Measurements from ENCODE around the gene FBXW4.

FBXW4 gene

DNA sequence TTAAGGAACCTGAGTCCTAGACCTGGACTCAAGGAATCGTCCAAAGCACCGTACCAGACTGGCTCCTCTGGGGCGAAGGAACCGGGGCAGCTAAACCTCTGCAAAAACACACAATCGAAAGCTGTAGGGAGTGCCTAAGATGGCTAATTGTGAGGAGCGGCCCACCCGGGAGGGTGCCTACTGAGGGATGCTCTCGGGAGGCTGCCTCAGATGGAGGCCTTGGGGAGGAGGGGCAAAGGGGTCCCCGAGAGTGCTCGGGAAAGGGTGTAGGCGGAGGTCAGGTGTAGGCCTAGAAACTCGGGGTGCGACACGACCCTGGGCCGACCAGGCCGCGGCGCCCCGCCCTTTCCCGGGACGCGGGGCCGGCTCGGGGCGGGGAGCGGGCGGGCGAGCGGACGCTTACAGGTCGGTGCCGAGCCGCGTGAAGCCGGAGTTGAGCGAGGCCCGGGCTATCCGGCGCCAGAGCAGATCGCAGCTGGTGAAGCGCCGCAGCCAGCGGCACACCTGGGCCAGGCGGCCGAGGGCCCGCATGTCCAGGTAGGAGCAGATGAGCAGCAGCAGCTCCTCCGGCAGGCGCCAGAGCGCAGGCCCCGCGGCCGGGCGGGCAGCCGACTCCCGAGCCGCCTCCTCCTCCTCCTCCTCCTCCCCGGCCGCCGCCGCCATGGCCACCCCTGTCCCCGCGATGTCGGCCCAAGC, 844 bp downstream of the FBXW4 start:
- DNase-seq = peak; percentile 86

DNA sequence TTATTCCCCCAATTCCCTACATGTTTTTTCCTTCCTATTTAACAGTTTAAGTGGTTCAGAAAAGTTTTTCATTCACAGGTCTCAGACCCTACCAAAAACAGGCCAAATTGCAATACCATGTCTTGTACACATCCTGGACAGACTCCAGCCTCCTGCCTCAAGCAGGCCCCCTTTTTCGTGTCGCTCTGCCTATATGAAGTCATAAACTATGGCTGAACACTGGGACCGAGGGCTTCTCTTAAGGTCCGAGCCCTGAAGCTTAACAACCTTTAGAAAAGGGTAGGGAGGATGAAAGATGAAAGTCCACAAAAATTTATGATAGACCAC, 1.4 kb downstream of the FBXW4 start:
- DNase-seq = peak; percentile 86

DNA sequence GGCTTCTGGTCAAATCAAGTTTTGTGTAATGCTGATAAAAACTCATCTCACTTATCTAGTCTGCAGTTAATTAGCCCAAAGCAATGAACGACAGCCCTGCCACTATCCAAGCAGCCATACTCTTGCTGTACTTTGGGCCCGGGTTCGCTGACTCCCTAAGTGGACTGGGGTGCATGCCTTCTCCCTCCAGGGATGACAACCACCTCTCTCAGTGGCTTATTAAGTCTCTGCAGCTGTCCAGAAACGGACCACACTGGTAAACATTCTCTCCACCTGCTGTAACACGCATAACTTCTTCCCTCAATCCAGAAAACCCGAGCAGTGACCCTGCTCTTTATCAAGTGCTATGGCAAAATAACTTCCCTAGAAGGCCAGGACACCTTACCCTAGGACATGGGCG, 3.9 kb downstream of the FBXW4 start:
- no peak for DNase-seq

DNA sequence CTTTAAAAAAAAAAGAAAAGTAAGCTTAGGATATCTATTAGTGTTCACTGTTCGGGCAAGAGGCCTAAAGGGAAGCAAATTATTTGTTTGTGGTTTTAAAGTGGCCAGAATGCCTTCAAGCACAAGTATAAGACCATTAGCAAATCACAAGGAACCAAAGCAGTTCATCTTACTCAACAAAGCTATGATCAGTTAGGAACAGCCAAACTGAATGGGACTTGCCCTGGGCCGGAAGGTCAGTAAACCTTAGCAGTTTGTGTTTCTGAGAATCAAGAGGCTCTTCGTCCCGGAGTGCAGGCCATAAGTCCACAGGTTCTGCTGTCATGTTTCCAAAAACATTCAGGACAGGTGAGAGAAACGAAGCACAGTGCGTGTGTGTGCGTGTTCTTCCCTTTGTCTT, 4.5 kb downstream of the FBXW4 start:
- no peak for DNase-seq

DNA sequence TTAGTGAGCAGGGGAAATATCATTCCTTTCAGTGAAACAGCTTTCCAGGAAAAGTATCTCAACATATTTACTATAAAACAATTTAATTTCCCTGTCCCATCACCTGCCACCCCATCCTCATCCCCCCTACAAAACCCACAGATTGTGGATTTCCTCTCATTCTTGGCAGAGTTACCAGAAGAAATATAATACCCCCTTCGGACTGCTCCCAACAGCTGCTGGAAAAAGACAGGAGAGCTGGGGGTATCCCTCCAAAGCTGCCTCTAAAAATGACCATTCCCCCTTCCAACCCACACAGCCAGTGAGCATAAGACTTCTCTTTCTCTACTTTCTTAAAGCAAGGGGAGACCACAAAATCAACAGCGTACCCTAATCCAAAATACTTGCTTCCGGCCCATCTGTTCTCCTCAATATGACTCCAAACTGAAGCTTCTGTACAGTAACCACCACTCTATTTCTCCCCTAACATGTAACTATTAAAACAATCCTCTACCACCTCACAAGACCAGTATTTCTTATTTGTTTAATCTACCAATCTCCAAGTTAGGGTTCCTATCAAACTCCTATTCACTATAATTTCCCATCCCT, 7.8 kb downstream of the FBXW4 start:
- no peak for DNase-seq

DNA sequence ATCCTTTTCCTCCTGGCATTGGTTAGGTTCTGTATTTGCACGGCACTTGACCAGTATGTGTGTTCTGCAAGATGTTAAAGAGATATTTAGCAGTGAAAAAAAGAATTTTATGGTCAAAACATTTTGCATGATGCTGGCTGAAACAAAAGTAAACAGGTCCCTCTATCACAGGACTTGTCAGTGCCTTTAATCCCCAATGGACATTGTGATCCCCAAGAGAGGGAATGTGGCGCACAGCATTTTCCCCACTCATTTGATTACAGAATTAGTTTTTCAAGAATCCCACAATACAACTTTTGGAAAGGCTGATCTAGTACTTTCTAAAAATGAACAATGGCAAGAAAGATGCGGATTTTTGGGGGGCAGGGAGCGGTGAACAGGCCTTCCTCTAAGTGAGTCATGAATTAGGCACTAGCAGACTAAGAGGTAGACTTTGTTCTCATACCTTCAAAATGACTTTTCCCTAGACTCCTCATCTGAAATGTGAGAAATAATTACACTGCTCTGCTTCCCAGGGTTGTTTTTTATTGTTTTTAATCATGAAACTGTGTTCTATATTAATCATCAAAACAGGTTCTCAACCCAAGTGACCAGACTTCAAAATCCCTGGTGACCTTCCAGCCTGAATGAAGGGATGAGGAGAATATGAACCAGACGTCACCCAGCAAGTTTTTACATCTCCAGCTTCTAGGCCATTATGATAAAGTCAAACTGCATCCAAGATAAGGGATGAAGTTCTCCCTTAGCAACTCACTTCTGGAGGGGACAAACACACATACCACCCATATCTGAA, 8.6 kb downstream of the FBXW4 start:
- no peak for DNase-seq

DNA sequence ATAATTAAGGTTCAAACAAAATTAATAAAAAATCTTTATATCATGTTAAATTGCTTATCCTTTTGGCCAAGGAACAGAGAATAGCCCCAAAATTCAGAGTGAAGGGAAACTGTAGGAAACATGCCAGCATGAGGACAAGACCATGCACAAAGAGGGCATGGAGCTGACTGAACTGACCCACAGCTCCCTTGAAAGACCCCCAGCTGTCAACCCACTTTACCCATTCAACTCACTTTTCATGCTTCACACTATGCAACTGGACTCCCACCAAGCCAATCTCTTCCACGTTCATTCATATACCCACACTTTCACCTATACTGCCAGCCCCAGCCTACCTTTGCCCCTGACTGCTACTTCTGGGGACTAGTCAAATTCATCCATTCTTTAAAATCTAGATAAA, 10.2 kb downstream of the FBXW4 start:
- no peak for DNase-seq

DNA sequence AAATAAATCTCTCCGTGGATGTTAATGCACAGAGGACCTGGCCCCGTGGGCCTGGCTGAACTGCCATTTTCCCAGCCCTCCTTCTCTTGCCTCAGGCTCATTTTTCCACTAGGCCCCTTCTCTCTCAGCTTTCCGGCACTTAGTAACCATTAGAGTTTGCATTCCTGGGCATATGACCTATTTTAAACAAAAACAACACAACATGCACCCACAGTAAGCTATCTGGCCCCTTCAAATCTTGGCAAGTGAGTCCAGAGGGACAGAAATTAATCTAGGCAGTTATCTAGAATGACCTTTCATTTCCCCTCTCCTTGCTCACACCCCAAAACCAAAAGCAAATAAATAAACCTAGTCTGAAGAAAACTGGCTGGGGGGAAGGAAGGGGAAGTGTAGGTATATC, 11.7 kb downstream of the FBXW4 start:
- DNase-seq = peak; percentile 36

DNA sequence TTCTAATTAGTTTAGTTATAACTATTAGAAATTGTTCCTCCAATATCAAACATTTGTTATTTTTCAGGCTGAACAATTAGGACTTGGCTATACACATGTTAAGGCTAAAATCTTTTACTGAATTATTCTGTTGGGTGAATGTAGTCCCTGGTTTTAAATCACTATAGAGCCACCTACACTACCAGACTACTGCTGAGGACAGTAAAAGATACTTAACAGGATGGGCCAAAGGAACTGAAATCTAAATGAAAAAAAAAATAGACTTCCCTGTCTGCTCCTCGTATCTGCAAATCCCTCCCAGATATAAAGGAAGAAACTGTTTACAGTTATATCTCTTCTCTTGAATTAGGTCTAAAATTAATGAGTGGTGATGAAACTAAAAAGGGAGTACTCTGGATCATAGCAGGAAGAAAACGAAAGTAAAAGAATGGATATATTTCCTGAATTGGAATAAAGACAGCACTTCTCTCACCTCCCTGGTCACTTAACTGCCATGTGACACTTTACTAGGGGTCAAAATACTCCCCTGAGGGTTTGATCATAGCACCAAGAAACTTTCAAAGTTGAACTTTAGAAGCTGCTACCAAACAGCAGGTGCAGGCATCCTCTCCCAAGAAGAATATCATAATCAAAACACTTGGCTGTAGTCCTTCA, 12.7 kb downstream of the FBXW4 start:
- peak; percentile 73 for DNase-seq

DNA sequence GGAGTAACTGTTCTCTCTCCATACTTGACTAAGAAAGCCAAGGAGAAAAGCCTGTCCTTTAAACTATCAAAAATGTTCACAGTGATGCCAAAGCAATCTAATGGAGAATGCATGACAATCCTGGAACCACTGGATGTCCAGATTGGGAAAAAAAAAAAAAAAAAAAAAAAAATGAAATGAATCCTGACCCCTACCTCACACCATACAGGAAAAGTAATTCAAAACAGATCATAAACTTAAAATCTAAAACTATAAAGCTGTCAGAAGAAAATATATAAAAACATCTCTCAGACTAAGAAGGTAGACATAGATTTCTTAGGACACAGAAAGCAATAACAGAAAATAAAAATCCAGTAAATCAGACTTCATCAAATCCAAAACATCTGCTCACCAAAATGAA, 18.4 kb downstream of the FBXW4 start:
- DNase-seq = no peak

DNA sequence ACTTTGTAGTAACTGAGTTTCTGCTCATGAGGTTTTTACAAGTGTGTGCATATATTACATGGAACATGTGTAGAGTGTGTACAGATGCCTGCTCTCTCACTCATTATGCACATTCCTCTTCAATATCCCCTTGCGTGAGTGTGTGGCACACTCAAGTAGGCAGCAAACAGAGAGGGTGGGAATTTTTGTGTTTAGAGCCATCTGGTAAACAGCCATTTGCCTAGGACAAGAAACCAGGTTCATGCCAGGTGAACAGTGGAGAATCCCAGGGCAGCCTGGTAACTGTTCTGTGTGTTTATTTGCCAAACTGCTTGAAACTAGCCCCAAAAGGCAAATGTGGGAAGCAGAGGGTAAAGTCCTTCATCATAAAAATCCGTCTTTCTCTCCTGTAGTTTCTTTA, 19.9 kb downstream of the FBXW4 start:
- DNase-seq = no peak

DNA sequence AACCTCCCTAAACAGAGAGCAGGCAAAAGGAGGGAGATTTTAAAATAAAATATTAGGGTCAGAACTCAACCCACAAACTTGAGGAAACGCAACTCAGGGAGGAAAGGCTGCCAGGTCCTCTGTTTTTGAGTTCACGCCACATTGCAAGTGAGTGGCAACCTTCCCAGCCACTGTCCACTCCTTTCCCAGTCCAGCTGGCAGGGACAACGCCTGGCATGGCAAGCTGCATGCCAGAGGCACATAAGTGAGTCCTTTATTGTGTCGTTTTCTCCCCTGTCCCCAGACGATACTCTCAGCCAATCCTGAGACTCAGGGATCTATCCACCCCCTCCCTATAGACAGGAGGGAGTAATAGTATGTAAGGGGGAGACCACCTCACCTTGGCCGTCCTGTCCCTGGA, 22.4 kb downstream of the FBXW4 start:
- DNase-seq = no peak

DNA sequence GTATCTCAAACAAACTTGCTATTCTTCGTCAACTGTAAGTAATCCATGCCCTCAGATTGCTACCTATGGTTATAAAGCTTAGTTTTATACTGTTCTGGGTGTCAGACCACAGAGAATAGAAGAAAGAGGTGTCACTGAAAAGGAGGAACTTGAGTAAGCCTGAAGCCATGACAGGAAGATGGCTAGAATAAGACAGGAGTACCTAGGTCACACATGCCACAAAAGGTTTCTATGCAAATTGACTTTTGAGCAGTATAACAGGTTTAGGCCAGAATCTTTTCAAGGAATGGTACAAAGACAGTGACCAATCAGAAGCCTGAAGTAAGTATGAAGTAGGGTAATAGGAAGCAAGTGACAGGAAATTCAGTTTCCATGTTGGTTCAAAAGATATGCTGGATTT, 23.5 kb downstream of the FBXW4 start:
- DNase-seq = no peak

DNA sequence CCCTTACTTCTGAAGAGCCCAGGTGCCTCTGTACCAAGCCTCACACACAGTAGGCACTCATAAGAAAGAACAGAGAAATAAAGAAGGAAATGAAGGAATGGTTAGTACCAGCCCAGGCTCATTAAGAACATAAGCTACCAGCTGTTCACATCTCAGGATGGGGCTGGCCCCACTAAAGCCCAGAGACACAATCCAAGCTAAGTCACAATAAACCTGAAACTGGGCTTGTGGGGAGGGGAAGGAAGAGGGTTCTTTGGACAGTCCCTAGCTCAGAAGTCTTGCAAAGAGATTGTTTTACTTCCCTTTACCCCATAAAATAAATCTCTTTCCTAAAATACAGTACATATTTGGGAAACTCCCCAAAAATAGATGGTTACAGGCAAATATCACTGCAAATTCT, 24.3 kb downstream of the FBXW4 start:
- no peak for DNase-seq

DNA sequence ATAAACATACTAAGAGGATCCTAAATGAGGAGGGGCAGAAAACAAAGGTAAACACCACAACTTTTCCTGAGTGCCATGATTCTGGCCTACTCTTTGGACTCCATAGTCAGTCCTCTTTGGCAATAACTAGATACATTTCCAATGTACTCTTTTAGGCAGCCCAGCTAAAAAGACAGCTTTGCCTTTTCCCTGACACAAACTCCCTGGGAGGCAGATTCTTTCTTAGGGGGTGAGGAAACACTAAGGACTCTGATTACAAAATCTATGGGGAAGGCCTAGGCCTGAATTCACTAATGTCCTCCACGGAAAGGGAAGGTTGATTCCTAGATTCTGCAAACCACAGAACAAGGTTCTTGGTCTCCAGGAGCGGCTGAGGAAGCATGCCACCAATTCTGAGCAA, 25.8 kb downstream of the FBXW4 start:
- no peak for DNase-seq

DNA sequence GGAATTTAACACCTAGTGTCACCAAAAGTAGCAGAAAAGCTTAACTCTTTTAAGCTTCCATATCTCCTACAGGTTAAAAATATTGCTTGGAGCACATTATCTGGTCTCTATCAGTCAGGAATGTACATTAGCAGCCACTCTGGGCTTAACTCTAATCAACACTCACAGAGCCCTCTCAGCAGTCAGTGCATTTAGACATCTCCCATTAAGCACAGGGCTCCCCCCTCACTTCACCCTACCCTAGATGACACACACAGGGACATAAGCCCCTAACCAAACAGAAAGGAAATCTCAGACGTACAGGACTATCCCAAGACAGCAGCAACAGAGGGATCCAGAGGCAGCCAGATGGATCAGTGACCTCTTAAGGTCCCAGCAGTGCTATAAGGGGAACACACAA, 26.4 kb downstream of the FBXW4 start:
- no peak for DNase-seq

DNA sequence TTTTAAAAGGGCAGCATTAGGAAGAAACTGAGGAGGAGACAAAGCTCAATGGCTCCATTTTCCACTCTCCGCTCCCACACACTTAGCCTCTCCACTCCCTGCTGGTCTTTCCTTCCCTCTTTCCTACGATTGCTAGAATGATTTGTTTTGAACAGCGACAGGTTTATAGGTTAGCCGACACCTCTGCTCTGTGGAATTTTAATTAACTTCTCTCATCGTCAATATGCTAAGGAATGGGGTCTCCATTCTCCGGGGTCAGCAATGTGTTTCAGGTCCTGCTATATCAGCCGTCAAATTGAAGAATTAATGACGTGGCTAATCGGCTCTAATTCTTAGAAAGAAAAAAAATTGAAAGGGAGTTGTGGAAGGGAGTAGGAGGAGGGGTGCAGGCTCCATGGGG, 28.9 kb downstream of the FBXW4 start:
- no peak for DNase-seq

DNA sequence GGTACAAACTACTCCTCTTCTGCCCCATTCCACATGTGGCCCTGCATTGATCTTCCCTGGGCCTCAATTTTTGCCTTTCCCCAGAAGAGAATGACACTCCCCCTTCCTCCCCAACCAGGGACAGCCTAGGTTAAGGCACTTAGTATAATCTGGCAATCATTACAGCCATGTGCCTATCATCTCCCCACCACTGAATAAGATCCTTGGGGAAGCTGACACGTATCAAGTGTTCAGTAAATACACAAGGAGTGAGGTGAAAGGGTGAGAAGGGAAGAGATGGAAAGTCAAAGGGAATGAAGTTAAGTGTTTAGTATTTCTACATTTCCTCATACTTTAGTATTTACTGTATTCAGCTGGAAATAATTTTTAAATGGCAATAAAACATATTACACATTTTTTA, 31.9 kb downstream of the FBXW4 start:
- DNase-seq = no peak

DNA sequence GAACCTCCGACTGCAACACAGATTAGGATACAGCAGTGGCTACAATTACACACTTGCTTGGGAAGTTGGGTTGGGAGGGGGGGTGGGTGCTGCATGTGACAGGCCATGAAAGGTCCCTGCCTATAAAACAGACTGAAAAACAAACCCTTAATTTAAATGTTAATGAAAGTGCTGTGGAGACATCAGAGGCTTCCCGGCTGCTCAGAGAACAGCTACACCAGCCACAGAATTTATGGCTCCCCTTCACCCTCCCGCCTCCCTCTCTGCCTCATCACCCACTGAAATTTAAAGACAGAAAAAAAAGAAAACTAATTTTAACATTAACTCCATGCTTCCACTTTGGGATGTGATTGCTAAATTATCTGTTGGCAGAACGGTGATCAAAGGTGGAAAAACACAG, 34.7 kb downstream of the FBXW4 start:
- no peak for DNase-seq

DNA sequence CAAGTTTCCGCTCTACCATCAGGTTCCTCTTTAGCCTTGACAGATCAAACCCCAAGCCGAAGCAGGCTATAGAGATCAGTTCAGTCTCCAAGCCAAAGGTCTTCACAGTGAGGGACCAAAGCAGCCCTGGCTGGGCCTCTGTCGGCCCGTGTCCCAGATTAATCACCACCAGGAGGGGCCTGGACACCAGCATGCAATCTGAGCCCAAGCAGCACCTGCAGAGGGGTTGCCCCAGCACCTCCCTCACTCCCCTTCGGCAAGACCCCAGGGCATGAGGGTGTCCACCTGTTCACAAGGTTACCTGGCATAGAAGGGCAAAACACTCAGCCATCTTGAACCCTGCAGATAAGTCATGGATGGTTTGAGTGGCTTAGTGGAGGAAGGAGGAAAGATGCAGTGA, 36.0 kb downstream of the FBXW4 start:
- no peak for DNase-seq

DNA sequence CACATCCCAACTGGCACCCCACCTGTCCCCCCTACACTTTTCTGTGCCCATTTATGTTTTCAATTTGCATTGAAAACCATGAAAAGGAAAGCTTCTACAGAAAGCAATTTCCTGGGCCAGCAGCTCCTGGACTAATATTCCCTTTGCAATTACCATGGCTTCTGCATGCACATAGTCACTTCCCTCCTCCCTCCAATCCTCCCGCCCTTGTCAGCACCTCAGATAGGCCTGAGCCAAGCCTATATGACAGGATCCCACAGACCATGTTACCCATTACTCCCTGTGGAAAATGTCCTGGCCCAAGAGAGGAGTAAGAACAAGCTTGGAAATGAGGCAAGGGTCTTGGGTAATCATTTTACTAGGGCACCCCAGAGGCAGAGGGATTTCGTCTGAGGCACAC, 38.1 kb downstream of the FBXW4 start:
- DNase-seq = no peak

DNA sequence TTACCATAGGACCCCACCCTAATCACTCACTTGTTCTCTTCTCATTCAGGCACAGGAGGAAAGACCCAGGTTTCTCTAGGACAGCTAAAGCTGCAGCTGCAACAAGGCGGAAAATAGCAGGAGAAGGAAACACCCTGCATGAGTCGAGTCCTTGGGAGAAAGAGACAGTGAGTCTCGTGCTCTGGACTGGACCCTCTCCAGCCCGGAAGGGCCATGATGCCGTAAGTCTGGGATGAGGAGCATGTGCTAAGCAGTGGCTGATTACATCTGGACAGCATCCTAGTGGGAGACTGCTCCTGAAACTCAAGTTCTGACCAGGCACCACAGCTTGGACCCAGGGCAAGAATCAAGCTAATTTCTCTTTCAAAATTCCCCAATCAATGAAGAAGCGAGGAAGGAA, 39.4 kb downstream of the FBXW4 start:
- DNase-seq = no peak

DNA sequence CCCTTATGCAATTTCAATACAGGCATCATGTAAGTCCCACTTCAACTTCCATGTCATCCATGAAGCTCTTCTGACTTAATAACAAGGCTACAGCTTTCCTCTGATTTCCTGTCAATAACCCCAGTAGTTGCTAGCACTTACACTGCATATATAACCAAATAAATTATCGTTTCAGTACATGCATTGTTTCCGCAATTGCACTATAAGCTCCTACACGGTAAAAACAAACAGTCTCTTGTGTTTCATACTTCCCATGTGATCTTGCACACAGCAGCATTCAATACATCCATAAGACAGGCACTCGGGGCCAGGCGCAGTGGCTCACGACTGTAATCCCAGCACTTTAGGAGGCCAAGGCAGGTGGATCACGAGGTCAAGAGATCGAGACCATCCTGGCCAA, 41.4 kb downstream of the FBXW4 start:
- no peak for DNase-seq

DNA sequence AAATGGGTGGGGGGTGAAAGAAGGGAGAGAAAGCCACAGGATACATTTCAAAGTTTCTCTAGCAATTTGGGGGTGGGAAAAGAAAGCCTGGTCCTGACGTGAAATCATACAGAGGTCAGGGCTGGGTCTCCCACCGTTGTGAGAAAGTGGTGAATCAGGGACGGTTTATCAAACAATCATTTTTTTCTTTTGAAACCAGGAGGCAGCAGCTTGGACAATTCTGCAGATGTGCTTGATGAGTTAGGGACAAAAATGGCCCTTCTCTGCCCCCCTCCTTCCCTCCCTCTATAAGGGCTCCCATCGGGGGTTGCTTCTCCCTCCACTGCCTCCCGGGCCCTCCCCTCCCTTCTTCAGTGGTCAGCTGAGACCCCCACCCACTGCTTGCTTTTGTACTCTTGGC, 43.6 kb downstream of the FBXW4 start:
- no peak for DNase-seq
